GM20000 (cell line): ENCODE results near the gene IRAK2.

ENCODE experiments used
- DNase-seq: peaks from one replicate; pipeline ENCODE4 v3.0.0; 2012; ENCODE audit warnings: low spot score
- TF ChIP-seq, protein P1 (sequence below): IDR thresholded peaks from 2 replicates; pipeline ENCODE4 v1.5.1; 2012; ENCODE audit warnings: mild to moderate bottlenecking, control low read depth; ENCODE audit errors: extremely low read depth, missing control alignments

Gene IRAK2

DNA sequence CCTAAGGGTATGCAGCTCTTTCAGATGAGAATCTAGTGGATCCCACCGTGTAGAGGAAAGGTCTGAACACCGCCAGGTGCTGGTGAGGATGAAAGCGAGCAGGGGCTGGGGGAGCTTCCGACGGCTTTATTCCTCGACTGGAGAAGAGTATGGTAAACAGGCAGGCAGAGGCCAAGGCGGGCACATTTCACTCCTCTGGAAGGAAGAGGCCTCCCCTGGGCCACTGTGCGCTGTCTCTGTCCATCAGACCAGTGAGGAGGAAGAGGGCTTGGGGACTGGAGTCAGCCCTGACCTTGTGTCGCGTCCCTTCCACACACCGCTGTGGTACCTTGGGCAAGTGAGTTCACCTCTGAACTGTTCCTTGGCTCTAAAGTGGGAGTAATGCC lies 123.8 kb downstream of the IRAK2 start:
- TF ChIP-seq, protein P1, sequence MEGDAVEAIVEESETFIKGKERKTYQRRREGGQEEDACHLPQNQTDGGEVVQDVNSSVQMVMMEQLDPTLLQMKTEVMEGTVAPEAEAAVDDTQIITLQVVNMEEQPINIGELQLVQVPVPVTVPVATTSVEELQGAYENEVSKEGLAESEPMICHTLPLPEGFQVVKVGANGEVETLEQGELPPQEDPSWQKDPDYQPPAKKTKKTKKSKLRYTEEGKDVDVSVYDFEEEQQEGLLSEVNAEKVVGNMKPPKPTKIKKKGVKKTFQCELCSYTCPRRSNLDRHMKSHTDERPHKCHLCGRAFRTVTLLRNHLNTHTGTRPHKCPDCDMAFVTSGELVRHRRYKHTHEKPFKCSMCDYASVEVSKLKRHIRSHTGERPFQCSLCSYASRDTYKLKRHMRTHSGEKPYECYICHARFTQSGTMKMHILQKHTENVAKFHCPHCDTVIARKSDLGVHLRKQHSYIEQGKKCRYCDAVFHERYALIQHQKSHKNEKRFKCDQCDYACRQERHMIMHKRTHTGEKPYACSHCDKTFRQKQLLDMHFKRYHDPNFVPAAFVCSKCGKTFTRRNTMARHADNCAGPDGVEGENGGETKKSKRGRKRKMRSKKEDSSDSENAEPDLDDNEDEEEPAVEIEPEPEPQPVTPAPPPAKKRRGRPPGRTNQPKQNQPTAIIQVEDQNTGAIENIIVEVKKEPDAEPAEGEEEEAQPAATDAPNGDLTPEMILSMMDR = no peak

DNA sequence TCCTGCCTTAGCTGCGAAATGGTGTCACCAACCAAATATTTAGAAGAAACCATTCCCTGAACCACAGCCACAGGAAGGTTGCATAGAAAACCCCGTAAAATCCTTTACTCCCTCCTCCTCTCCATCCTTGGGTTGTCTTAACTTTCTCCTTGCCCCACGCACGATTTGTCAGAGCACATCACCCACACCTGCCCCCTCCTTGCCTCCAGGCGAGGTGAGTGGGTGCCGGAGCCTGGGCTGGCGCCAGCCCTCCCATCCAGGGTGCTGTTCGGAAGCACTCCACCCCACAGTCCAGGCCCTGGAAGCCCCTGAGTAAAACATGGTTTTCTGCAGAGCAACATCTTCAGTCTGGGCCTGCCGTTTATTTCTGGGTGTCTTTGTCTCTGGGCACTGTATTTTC lies 124.4 kb downstream of the IRAK2 start:
- TF ChIP-seq, protein P1 = no peak
- no peak for DNase-seq

More for the DNA sequence above, 123.8 kb downstream of the IRAK2 start:
- DNase-seq = no peak

DNA sequence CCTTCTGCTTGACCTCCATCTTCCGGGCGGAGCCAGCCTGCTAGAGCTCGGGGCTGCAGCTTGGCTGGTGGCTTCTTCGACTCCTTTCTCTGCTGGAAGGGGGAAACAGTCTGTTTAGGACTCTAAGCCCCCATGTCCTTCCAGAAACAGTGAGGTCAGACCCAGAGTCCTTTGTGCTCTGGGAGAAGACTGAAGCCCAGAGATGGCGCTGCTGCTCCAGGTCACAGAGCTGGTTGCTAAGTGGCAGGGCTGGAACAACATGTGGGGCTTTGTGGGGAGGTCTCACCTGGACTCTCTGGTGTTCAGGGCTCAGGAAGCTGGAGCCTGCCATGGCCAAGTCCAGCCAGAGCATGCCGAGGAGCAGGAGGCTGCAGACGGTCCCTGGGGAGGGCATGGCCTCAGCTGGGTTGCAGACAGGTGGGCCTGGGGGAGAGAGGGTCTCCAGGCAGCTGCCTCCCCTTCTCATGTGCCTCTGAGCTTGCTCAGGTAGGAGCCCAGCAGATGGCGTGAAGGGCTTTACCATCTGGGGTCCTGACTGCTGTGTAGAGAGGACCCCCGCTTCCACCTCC lies 125.2 kb downstream of the IRAK2 start:
- TF ChIP-seq, protein P1 = no peak
- no peak for DNase-seq

DNA sequence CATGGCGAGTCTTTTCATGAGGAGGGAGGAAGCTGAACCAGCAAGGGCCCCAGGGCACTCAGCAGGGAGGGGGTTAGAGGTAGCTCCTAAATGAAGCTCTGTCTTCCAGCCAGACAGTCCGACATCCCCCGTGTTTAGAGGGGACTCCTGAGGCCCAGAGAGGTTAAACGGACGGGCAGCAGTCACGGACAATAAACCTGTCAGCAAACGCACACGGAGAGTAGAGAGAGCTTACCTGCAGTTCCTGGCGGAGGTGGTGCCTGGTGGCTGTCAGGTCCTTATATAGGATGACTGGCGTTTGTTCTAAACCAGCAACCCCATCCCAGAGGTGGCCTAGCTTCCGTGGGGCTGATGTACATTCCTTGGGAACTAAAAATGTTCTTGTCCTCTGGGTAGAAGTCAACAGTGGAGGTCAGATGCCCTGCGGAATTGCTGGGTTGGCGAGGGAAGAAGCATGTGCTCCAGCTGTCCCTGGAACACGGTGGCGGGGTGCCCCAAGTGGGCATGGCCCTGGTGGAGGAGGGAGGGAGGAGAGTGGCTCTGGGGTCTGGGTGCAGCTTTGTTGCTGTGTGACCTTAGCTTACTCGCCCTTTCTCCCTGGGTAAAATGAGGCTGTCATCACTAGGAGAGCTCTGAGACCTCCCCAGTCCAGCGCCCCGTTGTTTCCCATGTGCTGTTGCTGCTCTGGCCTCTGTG lies 125.9 kb downstream of the IRAK2 start:
- TF ChIP-seq, protein P1 = no peak
- no peak for DNase-seq

DNA sequence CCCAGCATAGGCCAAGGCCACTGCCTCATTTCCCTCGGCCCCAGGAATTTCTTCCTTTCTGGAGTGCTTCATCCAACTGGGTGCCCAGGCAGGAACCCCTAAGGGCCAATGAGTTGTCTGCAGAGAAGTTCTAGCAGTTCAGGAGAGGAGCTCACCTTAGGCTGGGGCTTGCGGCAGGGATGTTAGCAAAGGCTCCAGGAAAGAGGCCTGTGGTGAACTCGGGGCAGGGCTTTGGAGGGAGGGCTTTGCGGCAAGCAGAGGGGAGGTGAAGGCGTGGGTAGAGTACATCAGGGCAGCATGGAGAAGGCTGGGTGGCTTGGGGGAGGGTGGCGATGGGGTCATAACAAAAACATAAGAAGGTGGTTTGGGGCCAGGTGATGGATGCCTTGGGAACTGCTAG lies 126.9 kb downstream of the IRAK2 start:
- no peak for DNase-seq
- TF ChIP-seq, protein P1 = no peak

DNA sequence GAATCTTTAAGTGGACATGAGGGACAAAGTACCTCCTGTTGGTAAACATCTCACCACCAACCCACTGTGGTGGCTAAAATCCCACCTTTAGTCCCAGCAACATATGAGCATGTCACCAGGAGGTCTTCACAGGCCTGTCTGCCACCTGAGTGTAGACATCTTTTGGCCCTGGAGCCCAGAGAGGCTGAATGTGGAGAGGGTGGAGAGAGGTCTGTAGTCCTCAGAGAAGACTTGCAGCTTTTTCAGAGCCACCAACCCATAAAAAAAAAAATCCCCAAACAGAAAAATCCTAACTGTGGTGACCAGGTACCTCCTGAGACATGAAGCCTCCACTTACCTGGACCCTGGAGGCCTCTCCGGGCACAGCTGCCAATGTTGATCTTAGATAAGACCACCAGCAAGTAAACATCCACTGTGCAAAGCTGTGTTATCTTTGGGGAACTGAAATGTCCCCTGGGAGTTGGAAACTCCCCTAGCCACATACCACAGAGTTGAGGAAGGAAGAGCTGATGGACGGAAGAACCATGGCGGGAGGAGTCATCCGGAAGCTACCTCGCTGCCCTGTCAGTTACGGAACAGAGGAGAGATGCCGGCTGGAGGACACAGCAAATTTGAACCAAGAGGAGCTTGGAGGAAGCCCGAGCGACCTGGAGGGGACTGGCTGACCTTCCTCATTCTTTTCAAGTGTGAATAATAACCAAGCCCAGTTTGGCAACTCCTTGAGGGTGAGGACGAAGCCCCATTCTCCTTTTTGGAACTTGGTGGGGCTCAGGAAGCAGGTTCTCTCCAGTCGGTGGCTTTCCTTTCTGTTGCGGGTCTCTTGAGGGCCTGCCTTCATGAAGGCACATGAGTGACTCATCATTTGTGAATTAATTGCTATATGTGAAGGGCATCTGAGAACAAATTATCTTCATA lies 128.0 kb downstream of the IRAK2 start, which contains the start of gene GHRL:
GHRL (minus strand) TSS at position 443 of the 915 bp plus-strand sequence. CDS start 2,767 bp downstream, outside the sequence.
- TF ChIP-seq, protein P1 = no peak
- DNase-seq = peak; percentile 74
